Transverse colon (tissue), 4 donors: ENCODE data around the gene KRTAP5-10.

ENCODE experiments used
- EP300 ChIP-seq: sonication (generic); formaldehyde crosslinking; IDR thresholded peaks from one replicate; pipeline ENCODE4 v1.6.1; 2017; ENCODE audit warnings: antibody characterized with exemption, low read depth
- POLR2A ChIP-seq: fragments of 450-650 bp; IDR thresholded peaks from one replicate; pipeline ENCODE4 v1.6.1; 2016; ENCODE audit warnings: antibody characterized with exemption, mild to moderate bottlenecking, moderate library complexity
- POLR2AphosphoS5 ChIP-seq, 3 donors: sonication (generic); formaldehyde crosslinking; IDR thresholded peaks; one replicate each; pipeline ENCODE4 v1.6.1; 2016; ENCODE audit warnings: antibody characterized with exemption in 3 of 3
- TF ChIP-seq, protein P1 (sequence below), 5 experiments: fragments of 200-600 bp in 3 of 5; fragments of 450-650 bp in 2 of 5; sonication (generic) in 3 of 5; IDR thresholded peaks; 1 replicate in 2 of 5; 2 replicates in 3 of 5; pipeline ENCODE4 v1.5.1; 2016 to 2017; ENCODE audit warnings: antibody characterized with exemption in 5 of 5, inconsistent platforms in 3 of 5, mild to moderate bottlenecking in 2 of 5, moderate library complexity in 1 of 5

DNA sequence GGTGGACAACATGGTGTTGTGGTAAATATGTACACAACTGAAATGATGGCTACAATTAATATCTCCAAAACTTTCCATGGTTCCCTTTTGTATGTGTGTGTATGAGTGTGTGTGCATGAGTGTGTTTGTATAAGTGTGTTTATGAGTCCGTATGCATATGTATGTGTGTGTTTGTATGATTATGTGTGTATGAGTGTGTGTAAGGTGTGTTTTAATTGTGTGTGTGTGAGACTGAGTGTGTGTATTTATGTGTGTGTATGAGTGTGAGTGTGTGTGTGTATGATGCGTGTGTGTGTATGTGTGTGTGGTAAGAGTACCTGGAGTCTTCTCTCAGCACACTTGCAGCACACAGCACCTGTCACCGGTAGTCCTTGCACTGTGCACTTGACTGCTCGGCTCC lies 9.3 kb upstream of the KRTAP5-10 start:
- TF ChIP-seq POLR2A (no peak), EP300 (no peak), POLR2AphosphoS5 (IDR thresholded peaks at IDR 0.05) (no peak)
- TF ChIP-seq, protein P1, sequence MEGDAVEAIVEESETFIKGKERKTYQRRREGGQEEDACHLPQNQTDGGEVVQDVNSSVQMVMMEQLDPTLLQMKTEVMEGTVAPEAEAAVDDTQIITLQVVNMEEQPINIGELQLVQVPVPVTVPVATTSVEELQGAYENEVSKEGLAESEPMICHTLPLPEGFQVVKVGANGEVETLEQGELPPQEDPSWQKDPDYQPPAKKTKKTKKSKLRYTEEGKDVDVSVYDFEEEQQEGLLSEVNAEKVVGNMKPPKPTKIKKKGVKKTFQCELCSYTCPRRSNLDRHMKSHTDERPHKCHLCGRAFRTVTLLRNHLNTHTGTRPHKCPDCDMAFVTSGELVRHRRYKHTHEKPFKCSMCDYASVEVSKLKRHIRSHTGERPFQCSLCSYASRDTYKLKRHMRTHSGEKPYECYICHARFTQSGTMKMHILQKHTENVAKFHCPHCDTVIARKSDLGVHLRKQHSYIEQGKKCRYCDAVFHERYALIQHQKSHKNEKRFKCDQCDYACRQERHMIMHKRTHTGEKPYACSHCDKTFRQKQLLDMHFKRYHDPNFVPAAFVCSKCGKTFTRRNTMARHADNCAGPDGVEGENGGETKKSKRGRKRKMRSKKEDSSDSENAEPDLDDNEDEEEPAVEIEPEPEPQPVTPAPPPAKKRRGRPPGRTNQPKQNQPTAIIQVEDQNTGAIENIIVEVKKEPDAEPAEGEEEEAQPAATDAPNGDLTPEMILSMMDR (IDR thresholded peaks at IDR 0.05): no peak
